ENCODE data around the gene KDM7A. TPM values are rescaled to one million over a fixed set of nuclear protein-coding genes. Genes with fewer than 3 reads are reported as not detected.

KDM7A gene
- total RNA-seq, 2 experiments from 2014 or later: 43.3 to 46.5 TPM

DNA sequence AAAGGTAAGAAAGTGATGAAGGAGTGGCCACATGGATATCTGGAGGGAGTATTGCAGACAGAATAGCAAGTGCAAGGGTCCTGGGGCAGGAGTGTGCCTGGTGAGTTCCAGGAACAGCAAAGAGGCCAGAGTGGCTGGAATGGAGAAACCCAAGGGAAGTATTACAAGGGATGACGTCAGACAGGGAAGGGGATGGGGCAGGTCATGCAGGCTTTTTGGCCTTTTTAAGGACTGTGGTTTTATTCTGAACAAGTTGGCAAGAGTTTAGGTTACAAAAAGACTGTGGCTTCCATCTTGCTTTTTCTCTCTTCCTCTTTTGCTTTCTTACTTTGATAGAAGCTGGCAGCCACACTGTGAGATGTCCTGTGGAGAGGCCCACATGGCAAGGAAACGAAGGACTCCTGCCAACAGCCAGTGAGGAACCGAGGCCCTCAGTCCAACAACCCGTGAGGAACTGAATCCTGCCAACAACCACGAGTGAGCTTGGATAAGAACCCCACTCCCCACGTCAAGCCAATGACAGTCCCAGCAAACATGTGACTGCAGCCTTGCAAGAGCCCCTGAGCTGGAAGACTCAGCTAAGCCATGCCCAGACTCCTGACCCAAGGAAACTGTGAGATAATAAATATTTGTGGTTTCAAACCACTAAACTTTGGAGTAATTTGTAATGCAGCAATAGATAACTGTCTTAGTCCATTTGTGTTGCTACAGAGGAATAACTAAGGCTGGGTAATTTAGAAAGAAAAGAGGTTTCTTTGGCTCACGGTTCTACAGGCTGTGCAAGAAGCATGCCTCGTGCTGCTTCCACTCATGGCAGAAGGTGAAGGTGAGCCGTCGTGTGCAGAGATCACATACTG is 19.8 kb upstream of the KDM7A start:
- Histone ChIP-seq H3K27ac (ENCODE audit: low read depth in 1 of 2, low read length in 2 of 2) (no peak overlapping the region), H3K36me3 (ENCODE audit: insufficient read depth, low read length) (no peaks in the 10 kb centered on the region), H3K27me3 (ENCODE audit: control insufficient read depth in 1 of 2, insufficient read depth in 2 of 2, low read length in 2 of 2) (no peaks in the 10 kb centered on the region), H3K4me1 (ENCODE audit: insufficient read depth, low read length) (peaks cover 4% of the 10 kb centered on the region), H3K4me3 (ENCODE audit: low read length) (no peak overlapping the region), H3K9me3 (ENCODE audit: control insufficient read depth in 1 of 2, insufficient read depth in 1 of 2, low read length in 2 of 2) (no peaks in the 10 kb centered on the region)
- Mint-ChIP-seq H3K4me3 (no peak overlapping the region), H3K27me3 (no peaks in the 10 kb centered on the region), H3K4me1 (ENCODE audit: low read depth) (no peaks in the 10 kb centered on the region), H3K36me3 (ENCODE audit: low read depth) (no peaks in the 10 kb centered on the region), H3K27ac (no peak overlapping the region), H3K9me3 (no peaks in the 10 kb centered on the region)
- intact Hi-C loops (cut with DNase I, micrococcal nuclease): no loop called here
- TF ChIP-seq CTCF (IDR thresholded peaks at IDR 0.05): no peak
- ChIA-PET CTCF (no interaction called here), POLR2A (interaction anchor here (0.7 to 1.5 kb wide), 4 partner anchors 15 to 34 kb away, joined by 3 read pairs; no protein-coding TSS in a partner anchor)
- DNase-seq (no peak), ATAC-seq (ENCODE audit: poor library complexity) (no peak)

DNA sequence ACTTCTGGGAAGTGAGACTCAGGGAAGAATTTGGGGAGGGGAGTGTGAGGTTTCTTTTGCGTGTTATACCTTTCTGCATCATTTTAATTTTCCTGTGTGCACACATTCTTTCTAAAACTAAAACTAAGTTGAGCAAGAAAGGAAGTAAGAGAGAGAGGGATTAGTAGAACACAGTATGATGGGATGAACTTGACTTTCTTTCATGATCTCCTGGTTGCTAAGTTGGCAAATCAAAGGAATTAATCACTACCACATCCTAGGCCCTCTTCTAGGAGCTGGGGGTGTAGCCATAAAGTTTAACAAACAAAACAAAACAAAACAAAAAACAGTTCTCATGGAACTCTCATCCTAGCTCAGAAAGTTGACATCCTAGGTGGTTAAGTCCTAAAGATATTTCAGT is 19.1 kb upstream of the KDM7A start:
- no peaks in the 10 kb centered on the region for H3K27me3 Mint-ChIP-seq

GRCh38 chr7:140192620-140193019 is 15.8 kb upstream of the KDM7A start:
- Histone ChIP-seq H3K27ac (ENCODE audit: low read depth in 1 of 2, low read length in 2 of 2) (no peak overlapping the region), H3K27me3 (ENCODE audit: control insufficient read depth in 1 of 2, insufficient read depth in 2 of 2, low read length in 2 of 2) (no peaks in the 10 kb centered on the region), H3K4me3 (ENCODE audit: low read length) (no peak overlapping the region), H3K36me3 (ENCODE audit: insufficient read depth, low read length) (no peaks in the 10 kb centered on the region), H3K9me3 (ENCODE audit: control insufficient read depth in 1 of 2, insufficient read depth in 1 of 2, low read length in 2 of 2) (no peaks in the 10 kb centered on the region), H3K4me1 (ENCODE audit: insufficient read depth, low read length) (peaks cover 4% of the 10 kb centered on the region)
- CTCF ChIA-PET: interaction anchor here (1.0 kb wide), 1 partner anchor 10 kb away, joined by 3 read pairs; no protein-coding TSS in a partner anchor
- no peak for TF ChIP-seq CTCF (IDR thresholded peaks at IDR 0.05)
- H3K27ac Mint-ChIP-seq: no peak overlapping the region
- POLR2A ChIA-PET: interaction anchor here (0.8 to 4.5 kb wide), 3 partner anchors 8 to 17 kb away, joined by 3 to 24 read pairs (median 3); partner anchors contain the start of gene KDM7A
- H3K4me3 Mint-ChIP-seq: no peak overlapping the region
- H3K36me3 Mint-ChIP-seq (ENCODE audit: low read depth): no peaks in the 10 kb centered on the region
- intact Hi-C loops (cut with DNase I, micrococcal nuclease): no loop called here
- no peaks in the 10 kb centered on the region for H3K9me3 Mint-ChIP-seq
- no peak for ATAC-seq (ENCODE audit: poor library complexity)
- H3K27me3 Mint-ChIP-seq: no peaks in the 10 kb centered on the region
- H3K4me1 Mint-ChIP-seq (ENCODE audit: low read depth): no peaks in the 10 kb centered on the region
- DNase-seq: no peak

More for the DNA sequence above, 19.1 kb upstream of the KDM7A start:
- Histone ChIP-seq H3K36me3 (ENCODE audit: insufficient read depth, low read length) (no peaks in the 10 kb centered on the region), H3K27ac (ENCODE audit: low read depth in 1 of 2, low read length in 2 of 2) (no peak overlapping the region), H3K4me1 (ENCODE audit: insufficient read depth, low read length) (peaks cover 4% of the 10 kb centered on the region), H3K9me3 (ENCODE audit: control insufficient read depth in 1 of 2, insufficient read depth in 1 of 2, low read length in 2 of 2) (no peaks in the 10 kb centered on the region), H3K27me3 (ENCODE audit: control insufficient read depth in 1 of 2, insufficient read depth in 2 of 2, low read length in 2 of 2) (no peaks in the 10 kb centered on the region), H3K4me3 (ENCODE audit: low read length) (no peak overlapping the region)
- ATAC-seq (ENCODE audit: poor library complexity): no peak
- H3K4me3 Mint-ChIP-seq: no peak overlapping the region
- no peak overlapping the region for H3K27ac Mint-ChIP-seq
- H3K4me1 Mint-ChIP-seq (ENCODE audit: low read depth): no peaks in the 10 kb centered on the region
- ChIA-PET CTCF (no interaction called here), POLR2A (interaction anchor here (1.1 to 4.5 kb wide), 2 partner anchors 19 to 34 kb away, joined by 4 to 24 read pairs; partner anchors contain the start of gene KDM7A)
- intact Hi-C loops (cut with DNase I, micrococcal nuclease): no loop called here
- H3K36me3 Mint-ChIP-seq (ENCODE audit: low read depth): no peaks in the 10 kb centered on the region
- no peak for TF ChIP-seq CTCF (IDR thresholded peaks at IDR 0.05)
- no peak for DNase-seq
- no peaks in the 10 kb centered on the region for H3K9me3 Mint-ChIP-seq
